OCI-LY7 (cell line): ENCODE measurements around the gene POR. TPM values are rescaled to one million over a fixed set of nuclear protein-coding genes. Genes with fewer than 3 reads are reported as not detected.
"Not testable (repeated sequence)": the region's sequence is repeated elsewhere in the genome, so short reads cannot be mapped to it uniquely, and the experiment has no call there.

Experiments used
- BruUV-seq: library from RNA; stranded (reverse); fragments of 400-500 nt; replicated peaks from 2 replicates; lab custom pipeline; 2021; lab: Mats Ljungman, UMichigan
- CTCF ChIA-PET: fragments of 300-600 bp; sonication (Branson Sonifier 250); formaldehyde crosslinking; loops from one replicate; lab custom pipeline; 2022; ENCODE audit warnings: antibody characterized with exemption; ENCODE audit not compliant: unreplicated experiment; lab: Charles Lee
- POLR2A ChIA-PET: fragments of 300-600 bp; sonication (Branson Sonifier 250); formaldehyde crosslinking; loops from one replicate; lab custom pipeline; 2022; ENCODE audit warnings: antibody characterized with exemption; lab: Charles Lee
- DNase-seq: peaks from one replicate; pipeline ENCODE4 v3.0.0-alpha.2; 2015; ENCODE audit warnings: low spot score
- H2AFZ ChIP-seq: fragments of 200-600 bp; sonication (generic), shearing (Covaris generic); 2 replicates; pipeline ENCODE4 v1.6.1; 2014; ENCODE audit warnings: mild to moderate bottlenecking, antibody characterized with exemption, low read length, moderate library complexity
- H3K27ac ChIP-seq: fragments of 200-600 bp; sonication (generic); 2 replicates; pipeline ENCODE4 v1.5.1; 2014; ENCODE audit warnings: mixed run types, low read depth, mild to moderate bottlenecking, moderate library complexity, low read length, inconsistent platforms; ENCODE audit not compliant: poor library complexity, severe bottlenecking
- H3K36me3 ChIP-seq: fragments of 200-600 bp; sonication (generic); 2 replicates; pipeline ENCODE4 v1.6.1; 2014; ENCODE audit warnings: mild to moderate bottlenecking, antibody characterized with exemption, low read length, moderate library complexity, mixed read lengths; ENCODE audit not compliant: insufficient read depth
- H3K4me1 ChIP-seq: fragments of 200-600 bp; sonication (generic); 2 replicates; pipeline ENCODE4 v1.5.1; 2014; ENCODE audit warnings: mild to moderate bottlenecking, low read length; ENCODE audit not compliant: insufficient read depth, poor library complexity, severe bottlenecking
- H3K4me2 ChIP-seq: fragments of 200-600 bp; sonication (generic); 2 replicates; pipeline ENCODE4 v1.6.1; 2014; ENCODE audit warnings: mild to moderate bottlenecking, low read length
- H3K4me3 ChIP-seq: fragments of 200-600 bp; sonication (generic); 2 replicates; pipeline ENCODE4 v1.5.1; 2014; ENCODE audit warnings: mild to moderate bottlenecking, low read depth, low read length; ENCODE audit not compliant: poor library complexity, severe bottlenecking
- H3K79me2 ChIP-seq: fragments of 200-600 bp; sonication (generic); 2 replicates; pipeline ENCODE4 v1.6.1; 2016; ENCODE audit warnings: low read depth, mild to moderate bottlenecking, low read length, moderate library complexity, mixed read lengths; ENCODE audit not compliant: insufficient read depth
- H3K9me2 ChIP-seq: fragments of 200-600 bp; sonication (generic); 2 replicates; pipeline ENCODE4 v1.6.1; 2016; ENCODE audit warnings: mild to moderate bottlenecking, low read length, mixed read lengths; ENCODE audit not compliant: insufficient read depth
- H3K9me3 ChIP-seq: fragments of 200-600 bp; sonication (generic); 2 replicates; pipeline ENCODE4 v1.6.1; 2014; ENCODE audit warnings: mild to moderate bottlenecking, mixed run types, low read length, mixed read lengths
- H4K20me1 ChIP-seq: fragments of 200-600 bp; sonication (generic); 2 replicates; pipeline ENCODE4 v1.6.1; 2014; ENCODE audit warnings: mild to moderate bottlenecking, antibody characterized with exemption, low read length, moderate library complexity, mixed read lengths; ENCODE audit not compliant: insufficient read depth
- CTCF ChIP-seq: fragments of 200-600 bp; sonication (generic); conservative IDR thresholded peaks from 2 replicates; pipeline ENCODE4 v1.5.1; 2014; ENCODE audit warnings: mild to moderate bottlenecking, antibody characterized with exemption, low read length, moderate library complexity, mixed read lengths
- EZH2phosphoT487 ChIP-seq: fragments of 200-600 bp; sonication (generic); IDR thresholded peaks from 2 replicates; pipeline ENCODE4 v1.6.1; 2018; ENCODE audit warnings: low read depth, borderline replicate concordance, mild to moderate bottlenecking, mixed run types, antibody characterized with exemption, low read length, moderate library complexity, mixed read lengths
- intact Hi-C: fragments of 100-400 bp; cut with micrococcal nuclease; formaldehyde crosslinking; loops from one replicate; pipeline ENCODE4 v1.10.0; 2022; ENCODE audit not compliant: unreplicated experiment
- total RNA-seq, 2 experiments: library from RNA; depleted of rRNA in 1 of 2; stranded (reverse); fragments of >200 nt in 1 of 2; shearing (Covaris generic) in 1 of 2; gene quantifications; 2 replicates each; pipeline ENCODE4 v1.2.3, GENCODE V29; 2014 to 2022

Gene POR
- total RNA-seq, 2 experiments from 2014 or later = 41.5 to 45.2 TPM

- H3K4me2 ChIP-seq = no peak overlapping the region
- ChIA-PET CTCF (no interaction called here), POLR2A (interaction anchor here (0.6 kb wide), 2 partner anchors 26 to 34 kb away, joined by 3 to 6 read pairs; no protein-coding TSS in a partner anchor)
- no TSS peak for BruUV-seq
- no peak for DNase-seq
- no peak overlapping the region for H3K4me3 ChIP-seq
- H2AFZ ChIP-seq = no peak overlapping the region
- H3K9me2 ChIP-seq = no peaks in the 10 kb centered on the region
- H3K4me1 ChIP-seq = no peaks in the 10 kb centered on the region
- intact Hi-C loops = no loop called here
- H3K27ac ChIP-seq = no peak overlapping the region
- no peaks in the 10 kb centered on the region for H3K9me3 ChIP-seq
- peaks cover 33% of the 10 kb centered on the region for H3K36me3 ChIP-seq
- H4K20me1 ChIP-seq = no peaks in the 10 kb centered on the region
- TF ChIP-seq CTCF (no peak), EZH2phosphoT487 (no peak)
- no peaks in the 10 kb centered on the region for H3K79me2 ChIP-seq
These were observed 26.3 kb upstream of the POR start for GRCh38 chr7:75888464-75889222.

- no peak for TF ChIP-seq CTCF
- no peak for TF ChIP-seq EZH2phosphoT487
- POLR2A ChIA-PET = interaction anchor here (0.6 kb wide), 1 partner anchor 25 kb away, joined by 6 read pairs; no protein-coding TSS in a partner anchor
- no peak for DNase-seq
- Histone ChIP-seq H3K4me3 (no peak overlapping the region), H3K36me3 (peaks cover 29% of the 10 kb centered on the region), H3K4me1 (no peaks in the 10 kb centered on the region), H3K27ac (no peak overlapping the region), H4K20me1 (no peaks in the 10 kb centered on the region), H3K9me3 (no peaks in the 10 kb centered on the region), H3K4me2 (no peak overlapping the region), H2AFZ (no peak overlapping the region), H3K9me2 (no peaks in the 10 kb centered on the region), H3K79me2 (no peaks in the 10 kb centered on the region)
- no TSS peak for BruUV-seq
- intact Hi-C loops = no loop called here
- CTCF ChIA-PET = no interaction called here
These were observed 25.6 kb upstream of the POR start for GRCh38 chr7:75889223-75889825.

- no peaks in the 10 kb centered on the region for H3K79me2 ChIP-seq
- H3K9me2 ChIP-seq = no peaks in the 10 kb centered on the region
- H3K4me2 ChIP-seq = no peak overlapping the region
- no peaks in the 10 kb centered on the region for H3K9me3 ChIP-seq
- TF ChIP-seq CTCF (no peak), EZH2phosphoT487 (no peak)
- no peak overlapping the region for H2AFZ ChIP-seq
- H3K27ac ChIP-seq = no peak overlapping the region
- ChIA-PET CTCF (no interaction called here), POLR2A (interaction anchor here (0.5 kb wide), 1 partner anchor 102 kb away, joined by 4 read pairs; no protein-coding TSS in a partner anchor)
- DNase-seq = no peak
- no peak overlapping the region for H3K4me3 ChIP-seq
- H3K4me1 ChIP-seq = no peaks in the 10 kb centered on the region
- intact Hi-C loops = no loop called here
- BruUV-seq = no TSS peak
- H3K36me3 ChIP-seq = peaks cover 26% of the 10 kb centered on the region
- no peaks in the 10 kb centered on the region for H4K20me1 ChIP-seq
These were observed 25.1 kb upstream of the POR start for GRCh38 chr7:75889826-75890225.

GRCh38 chr7:75891237-75891636 lies 23.7 kb upstream of the POR start:
- POLR2A ChIA-PET, H4K20me1 ChIP-seq, H3K9me2 ChIP-seq, H3K9me3 ChIP-seq, intact Hi-C loops, H3K4me1 ChIP-seq, H3K79me2 ChIP-seq, H3K27ac ChIP-seq, H3K4me2 ChIP-seq, DNase-seq, BruUV-seq, CTCF ChIA-PET, H2AFZ ChIP-seq, H3K4me3 ChIP-seq: not testable (repeated sequence)
- H3K36me3 ChIP-seq = peaks cover 12% of the 10 kb centered on the region; the same call in 1 of the 2 replicates
